Neural cell (in vitro differentiated cells): Measurements from ENCODE around the gene HYOU1. TPM values are rescaled to one million over a fixed set of nuclear protein-coding genes. Genes with fewer than 3 reads are reported as not detected.

Experiments used
- H2AFZ ChIP-seq: fragments of 200-600, 300-800 bp; sonication (generic), shearing (Covaris generic); 2 replicates; pipeline ENCODE4 v1.6.0; 2014; ENCODE audit warnings: low read depth, mild to moderate bottlenecking, antibody characterized with exemption, low read length, moderate library complexity
- H3F3A ChIP-seq: fragments of 200-600 bp; shearing (Covaris generic); 2 replicates; pipeline ENCODE4 v1.6.1; 2016; ENCODE audit warnings: mild to moderate bottlenecking, moderate library complexity, mixed read lengths, antibody characterized with exemption, low read length; ENCODE audit not compliant: insufficient read depth, poor library complexity, severe bottlenecking
- H3K27ac ChIP-seq: fragments of 200-600, 300-800 bp; sonication (generic), shearing (Covaris generic); 2 replicates; pipeline ENCODE4 v1.5.1; 2014; ENCODE audit warnings: mild to moderate bottlenecking, low read length, moderate library complexity
- H3K27me3 ChIP-seq: fragments of 300-800, 200-600 bp; sonication (generic), shearing (Covaris generic); 2 replicates; pipeline ENCODE4 v1.6.0; 2014; ENCODE audit warnings: mild to moderate bottlenecking, low read depth, low read length, moderate library complexity; ENCODE audit not compliant: insufficient read depth
- H3K36me3 ChIP-seq: fragments of 300-800, 200-600 bp; sonication (generic), shearing (Covaris generic); 2 replicates; pipeline ENCODE4 v1.5.1; 2014; ENCODE audit warnings: mild to moderate bottlenecking, antibody characterized with exemption, low read length, moderate library complexity; ENCODE audit not compliant: insufficient read depth
- H3K4me2 ChIP-seq: fragments of 300-800, 200-600 bp; sonication (generic), shearing (Covaris generic); 2 replicates; pipeline ENCODE4 v1.6.0; 2014; ENCODE audit warnings: mild to moderate bottlenecking, low read length
- H3K4me3 ChIP-seq: fragments of 300-800, 200-600 bp; sonication (generic), shearing (Covaris generic); 2 replicates; pipeline ENCODE4 v1.5.1; 2014; ENCODE audit warnings: mild to moderate bottlenecking, low read length, moderate library complexity
- H3K79me2 ChIP-seq: fragments of 200-600 bp; shearing (Covaris generic); replicated peaks from 2 replicates; pipeline ENCODE4 v1.6.0; 2014; ENCODE audit warnings: mild to moderate bottlenecking, low read length, moderate library complexity; ENCODE audit not compliant: insufficient read depth
- H3K9ac ChIP-seq: fragments of 300-800, 200-600 bp; sonication (generic), shearing (Covaris generic); 2 replicates; pipeline ENCODE4 v1.6.1; 2016; ENCODE audit warnings: mild to moderate bottlenecking, low read length, mixed read lengths
- H3K9me2 ChIP-seq: fragments of 200-600 bp; shearing (Covaris generic); 2 replicates; pipeline ENCODE4 v1.6.1; 2016; ENCODE audit warnings: mild to moderate bottlenecking, low read length, mixed read lengths; ENCODE audit not compliant: insufficient read depth
- H3K9me3 ChIP-seq: fragments of 200-600, 300-800 bp; sonication (generic), shearing (Covaris generic); 2 replicates; pipeline ENCODE4 v1.6.1; 2016; ENCODE audit warnings: mild to moderate bottlenecking, mixed run types, low read length, moderate library complexity, mixed read lengths
- H4K20me1 ChIP-seq: fragments of 200-600 bp; shearing (Covaris generic); 2 replicates; pipeline ENCODE4 v1.6.1; 2016; ENCODE audit warnings: mild to moderate bottlenecking, mixed run types; ENCODE audit not compliant: insufficient read depth
- CTCF ChIP-seq: fragments of 450-650 bp; IDR thresholded peaks from 2 replicates; pipeline ENCODE4 v1.5.1; 2014; ENCODE audit warnings: antibody characterized with exemption, mild to moderate bottlenecking, moderate library complexity; ENCODE audit not compliant: poor library complexity, severe bottlenecking
- EP300 ChIP-seq: fragments of 450-650 bp; conservative IDR thresholded peaks from 2 replicates; pipeline ENCODE4 v1.6.1; 2014; ENCODE audit warnings: antibody characterized with exemption, mild to moderate bottlenecking, moderate library complexity; ENCODE audit not compliant: poor library complexity, severe bottlenecking
- EZH2 ChIP-seq: fragments of 200-600, 300-800 bp; shearing (Covaris generic), sonication (generic); IDR thresholded peaks from 2 replicates; pipeline ENCODE4 v1.6.1; 2014; ENCODE audit warnings: antibody characterized with exemption, low read length, borderline replicate concordance, mild to moderate bottlenecking; ENCODE audit not compliant: insufficient read depth, poor library complexity, severe bottlenecking
- MXI1 ChIP-seq: fragments of 450-650 bp; conservative IDR thresholded peaks from 2 replicates; pipeline ENCODE4 v1.6.1; 2014; ENCODE audit warnings: antibody characterized with exemption, mild to moderate bottlenecking; ENCODE audit not compliant: poor library complexity, severe bottlenecking
- POLR2AphosphoS5 ChIP-seq: IDR thresholded peaks from 2 replicates; pipeline ENCODE4 v1.6.1; 2012
- RAD21 ChIP-seq: fragments of 450-650 bp; conservative IDR thresholded peaks from 2 replicates; pipeline ENCODE4 v1.6.1; 2014; ENCODE audit warnings: antibody characterized with exemption, mild to moderate bottlenecking, moderate library complexity
- REST ChIP-seq: IDR thresholded peaks from 2 replicates; pipeline ENCODE4 v1.6.1; 2012; ENCODE audit warnings: borderline replicate concordance
- SMC3 ChIP-seq: fragments of 450-650 bp; conservative IDR thresholded peaks from 2 replicates; pipeline ENCODE4 v1.6.1; 2014; ENCODE audit warnings: antibody characterized with exemption, mild to moderate bottlenecking, moderate library complexity; ENCODE audit not compliant: poor library complexity
- TAF1 ChIP-seq: IDR thresholded peaks from 2 replicates; pipeline ENCODE4 v1.6.1; 2012; ENCODE audit warnings: low read depth
- polyA plus RNA-seq: library from polyadenylated mRNA; depleted of rRNA; stranded (reverse); fragments of >200 nt; gene quantifications from 2 replicates; pipeline ENCODE4 v1.2.3, GENCODE V29; 2014

HYOU1 gene
- polyA plus RNA-seq, 1 donor from 2014 or later, result 68.4 TPM

GRCh38 chr11:119029069-119029339, 28.0 kb downstream of the HYOU1 start:
- H3K36me3 ChIP-seq, result no peaks in the 10 kb centered on the region
- peak overlapping the region; percentile 97 for H3K4me2 ChIP-seq
- no peak for TF ChIP-seq RAD21
- no peak for TF ChIP-seq SMC3
- TF ChIP-seq POLR2AphosphoS5, result no peak
- no peak for TF ChIP-seq TAF1
- TF ChIP-seq EZH2, result no peak
- TF ChIP-seq EP300, result no peak
- TF ChIP-seq MXI1, result no peak
- no peak for TF ChIP-seq CTCF
- no peak for TF ChIP-seq REST
- no peak overlapping the region for H2AFZ ChIP-seq
- no peaks in the 10 kb centered on the region for H3K27me3 ChIP-seq
- peaks cover 9% of the 10 kb centered on the region for H3K79me2 ChIP-seq
- H3K9me2 ChIP-seq, result no peaks in the 10 kb centered on the region
- H4K20me1 ChIP-seq, result no peaks in the 10 kb centered on the region
- H3K9ac ChIP-seq, result no peak overlapping the region
- H3K27ac ChIP-seq, result no peak overlapping the region
- H3K9me3 ChIP-seq, result no peaks in the 10 kb centered on the region
- H3K4me3 ChIP-seq, result peak overlapping the region; percentile 99
- H3F3A ChIP-seq, result no peaks in the 10 kb centered on the region

- Histone ChIP-seq H3K4me3 (peak overlapping the region; percentile 99), H3F3A (no peaks in the 10 kb centered on the region), H3K36me3 (no peaks in the 10 kb centered on the region), H2AFZ (no peak overlapping the region), H3K9me3 (no peaks in the 10 kb centered on the region), H3K27ac (no peak overlapping the region), H3K4me2 (no peak overlapping the region), H4K20me1 (no peaks in the 10 kb centered on the region), H3K9ac (no peak overlapping the region), H3K79me2 (peaks cover 9% of the 10 kb centered on the region), H3K9me2 (no peaks in the 10 kb centered on the region), H3K27me3 (no peaks in the 10 kb centered on the region)
- no peak for TF ChIP-seq SMC3
These were observed 28.5 kb downstream of the HYOU1 start for GRCh38 chr11:119028346-119029068.
